Chondrocyte (in vitro differentiated cells): Measurements from ENCODE around the gene ADGRF5. TPM values are rescaled to one million over a fixed set of nuclear protein-coding genes. Genes with fewer than 3 reads are reported as not detected.

Source experiments
- DNase-seq: peaks from one replicate; pipeline ENCODE4 v3.0.0; 2021; ENCODE audit warnings: mixed read lengths, low spot score
- H3K27ac Mint-ChIP-seq: one replicate; pipeline ENCODE4 v1.8.0; 2021; ENCODE audit warnings: mild to moderate bottlenecking, moderate library complexity, mixed read lengths; ENCODE audit not compliant: unreplicated experiment
- H3K27me3 Mint-ChIP-seq: 2 replicates; pipeline ENCODE4 v1.8.0; 2021; ENCODE audit warnings: low read depth, mixed read lengths
- H3K36me3 Mint-ChIP-seq: 2 replicates; pipeline ENCODE4 v1.8.0; 2021; ENCODE audit warnings: low read depth, mixed read lengths
- H3K4me1 Mint-ChIP-seq: 2 replicates; pipeline ENCODE4 v1.8.0; 2021; ENCODE audit warnings: low read depth, mild to moderate bottlenecking, mixed read lengths
- H3K4me3 Mint-ChIP-seq: one replicate; pipeline ENCODE4 v1.8.0; 2021; ENCODE audit warnings: mild to moderate bottlenecking, moderate library complexity, mixed read lengths; ENCODE audit not compliant: unreplicated experiment
- H3K9me3 Mint-ChIP-seq: 2 replicates; pipeline ENCODE4 v1.8.0; 2021; ENCODE audit warnings: low read depth, mixed read lengths
- total RNA-seq: library from RNA; stranded (reverse); gene quantifications from 3 replicates; pipeline ENCODE4 v1.2.1, GENCODE V29; 2021
- TF ChIP-seq, protein P1 (sequence below): fragments of 200-600 bp; sonication (generic); IDR thresholded peaks from 2 replicates; pipeline ENCODE4 v1.5.0; 2021; ENCODE audit warnings: antibody characterized with exemption, mild to moderate bottlenecking, moderate library complexity

Gene ADGRF5
- total RNA-seq, 1 donor from 2014 or later = 0.67 TPM

DNA sequence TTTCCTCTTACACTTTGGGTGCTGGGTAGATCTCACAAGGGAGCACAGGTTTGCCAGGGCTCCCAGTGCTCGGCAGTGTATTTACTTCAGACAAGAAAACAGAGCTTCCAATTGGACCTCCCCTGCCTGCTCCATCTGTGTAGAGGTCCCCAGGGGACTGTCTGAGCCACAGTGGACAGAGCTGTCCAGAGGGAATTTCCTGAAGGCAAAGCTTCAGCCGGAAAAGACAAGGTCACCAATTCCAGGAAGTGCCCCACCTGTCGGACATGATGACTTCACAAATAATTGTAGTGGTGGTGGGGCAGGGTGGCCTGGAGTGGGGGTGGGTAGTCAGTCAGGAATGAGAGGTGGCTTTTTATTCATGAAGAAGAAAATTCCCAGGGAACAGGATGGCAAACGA lies 18.6 kb downstream of the ADGRF5 start:
- no peak overlapping the region for H3K27ac Mint-ChIP-seq
- DNase-seq = no peak

DNA sequence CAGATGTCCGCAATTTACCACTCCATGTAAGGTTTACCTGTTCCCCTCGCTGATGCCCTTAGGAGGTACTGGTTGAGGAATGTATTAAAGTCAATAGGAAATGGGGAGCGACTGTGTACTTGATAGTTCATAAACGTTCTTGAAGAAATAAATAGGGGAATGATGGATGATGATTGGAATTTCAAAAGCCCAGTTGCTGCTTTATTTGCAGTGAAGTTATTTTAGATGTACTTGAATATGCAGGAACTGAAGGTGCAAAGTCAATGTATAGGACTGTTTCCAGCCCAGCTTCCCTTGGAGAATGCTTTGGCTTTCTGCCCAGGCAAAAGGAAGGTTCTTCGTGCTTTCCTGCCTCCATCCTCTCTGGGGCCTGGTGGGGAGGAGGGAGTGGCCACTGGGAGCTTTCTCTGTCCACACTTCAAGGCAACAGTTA lies 19.8 kb downstream of the ADGRF5 start:
- Mint-ChIP-seq H3K27ac (no peak overlapping the region), H3K4me3 (no peak overlapping the region), H3K27me3 (no peaks in the 10 kb centered on the region), H3K4me1 (peaks cover 13% of the 10 kb centered on the region), H3K36me3 (no peaks in the 10 kb centered on the region), H3K9me3 (no peaks in the 10 kb centered on the region)
- no peak for DNase-seq
- TF ChIP-seq, protein P1, sequence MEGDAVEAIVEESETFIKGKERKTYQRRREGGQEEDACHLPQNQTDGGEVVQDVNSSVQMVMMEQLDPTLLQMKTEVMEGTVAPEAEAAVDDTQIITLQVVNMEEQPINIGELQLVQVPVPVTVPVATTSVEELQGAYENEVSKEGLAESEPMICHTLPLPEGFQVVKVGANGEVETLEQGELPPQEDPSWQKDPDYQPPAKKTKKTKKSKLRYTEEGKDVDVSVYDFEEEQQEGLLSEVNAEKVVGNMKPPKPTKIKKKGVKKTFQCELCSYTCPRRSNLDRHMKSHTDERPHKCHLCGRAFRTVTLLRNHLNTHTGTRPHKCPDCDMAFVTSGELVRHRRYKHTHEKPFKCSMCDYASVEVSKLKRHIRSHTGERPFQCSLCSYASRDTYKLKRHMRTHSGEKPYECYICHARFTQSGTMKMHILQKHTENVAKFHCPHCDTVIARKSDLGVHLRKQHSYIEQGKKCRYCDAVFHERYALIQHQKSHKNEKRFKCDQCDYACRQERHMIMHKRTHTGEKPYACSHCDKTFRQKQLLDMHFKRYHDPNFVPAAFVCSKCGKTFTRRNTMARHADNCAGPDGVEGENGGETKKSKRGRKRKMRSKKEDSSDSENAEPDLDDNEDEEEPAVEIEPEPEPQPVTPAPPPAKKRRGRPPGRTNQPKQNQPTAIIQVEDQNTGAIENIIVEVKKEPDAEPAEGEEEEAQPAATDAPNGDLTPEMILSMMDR = no peak

More for the DNA sequence above, 18.6 kb downstream of the ADGRF5 start:
- H3K4me3 Mint-ChIP-seq = no peak overlapping the region
- H3K27me3 Mint-ChIP-seq = no peaks in the 10 kb centered on the region
- peaks cover 13% of the 10 kb centered on the region for H3K4me1 Mint-ChIP-seq
- no peaks in the 10 kb centered on the region for H3K36me3 Mint-ChIP-seq
- TF ChIP-seq, protein P1 = peak; percentile 15
- no peaks in the 10 kb centered on the region for H3K9me3 Mint-ChIP-seq

DNA sequence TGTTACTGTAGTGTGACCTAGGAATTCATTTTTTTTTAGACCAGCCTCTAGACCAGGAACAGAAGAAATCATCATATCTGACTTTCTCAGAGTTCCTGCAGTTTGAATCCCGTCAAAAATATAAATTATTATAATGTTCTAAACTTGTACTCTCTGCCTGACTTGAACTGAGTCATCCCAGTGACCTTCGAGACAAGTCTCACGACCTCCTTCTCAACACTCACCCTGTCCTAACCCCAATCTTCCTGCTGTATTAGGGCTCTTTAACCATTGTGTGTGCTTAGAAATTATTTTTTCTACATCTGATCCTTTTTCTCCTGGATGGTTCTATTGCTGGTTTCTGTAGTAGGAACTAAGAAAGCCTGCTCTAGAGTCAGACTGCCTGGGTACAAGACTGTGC lies 21.5 kb downstream of the ADGRF5 start:
- H3K4me1 Mint-ChIP-seq = peaks cover 13% of the 10 kb centered on the region
- H3K27ac Mint-ChIP-seq = no peak overlapping the region
- no peak for DNase-seq
- no peaks in the 10 kb centered on the region for H3K27me3 Mint-ChIP-seq
- H3K4me3 Mint-ChIP-seq = no peak overlapping the region
- H3K9me3 Mint-ChIP-seq = no peaks in the 10 kb centered on the region
- TF ChIP-seq, protein P1 = no peak
- H3K36me3 Mint-ChIP-seq = no peaks in the 10 kb centered on the region

DNA sequence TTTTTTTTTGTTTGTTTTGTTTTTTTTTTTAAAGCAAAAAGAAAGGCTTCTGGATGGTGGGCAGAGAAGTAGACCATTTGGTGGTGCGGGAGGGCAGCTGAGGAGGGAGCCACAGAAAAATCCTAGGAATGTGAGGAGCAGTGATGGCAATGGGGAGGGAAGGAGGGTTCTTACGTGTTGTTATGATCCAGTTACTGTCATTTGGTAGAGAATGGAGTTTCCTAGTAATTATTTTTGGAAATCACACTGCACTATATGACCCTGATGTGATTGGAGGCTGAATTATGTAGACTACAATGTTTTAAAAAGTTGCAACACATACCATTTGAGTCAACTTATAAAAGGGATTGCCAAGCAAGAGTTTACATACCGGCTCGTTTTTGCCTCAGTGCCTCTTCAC lies 22.1 kb downstream of the ADGRF5 start:
- DNase-seq = no peak
- TF ChIP-seq, protein P1 = no peak
- H3K4me1 Mint-ChIP-seq = peaks cover 13% of the 10 kb centered on the region
- H3K4me3 Mint-ChIP-seq = no peak overlapping the region
- H3K36me3 Mint-ChIP-seq = no peaks in the 10 kb centered on the region
- no peak overlapping the region for H3K27ac Mint-ChIP-seq
- H3K9me3 Mint-ChIP-seq = no peaks in the 10 kb centered on the region
- H3K27me3 Mint-ChIP-seq = no peaks in the 10 kb centered on the region

DNA sequence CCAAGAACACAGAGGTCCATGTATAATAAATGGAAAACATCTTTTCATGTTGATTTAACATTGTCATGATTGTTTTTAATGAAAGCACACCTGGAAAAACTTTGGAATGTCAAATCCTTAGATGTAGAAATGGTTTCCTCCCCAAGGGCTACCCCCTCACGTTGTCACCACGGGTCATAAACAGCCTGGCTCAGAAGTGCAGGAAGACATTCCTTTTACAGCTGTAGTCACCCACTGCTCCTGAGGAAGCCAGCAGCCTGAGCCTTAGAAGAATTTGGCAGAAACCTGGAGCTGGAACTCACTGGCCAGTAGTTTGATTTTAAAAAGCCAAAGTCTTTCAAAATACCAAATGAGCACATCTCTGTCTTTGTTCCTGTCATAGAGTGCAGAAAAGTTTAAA lies 23.7 kb downstream of the ADGRF5 start:
- H3K27me3 Mint-ChIP-seq = no peaks in the 10 kb centered on the region
- no peaks in the 10 kb centered on the region for H3K9me3 Mint-ChIP-seq
- H3K4me3 Mint-ChIP-seq = no peak overlapping the region
- no peak for DNase-seq
- TF ChIP-seq, protein P1 = no peak
- no peaks in the 10 kb centered on the region for H3K36me3 Mint-ChIP-seq
- no peak overlapping the region for H3K27ac Mint-ChIP-seq
- peaks cover 7% of the 10 kb centered on the region for H3K4me1 Mint-ChIP-seq
